Neutrophil (primary cell): ENCODE measurements around the gene TPK1.

Experiments used
- H3K27ac ChIP-seq: fragments of 200-600 bp; sonication (generic); 2 replicates; pipeline ENCODE4 v1.5.1; 2016; ENCODE audit warnings: mild to moderate bottlenecking, moderate library complexity
- H3K27me3 ChIP-seq: fragments of 200-600 bp; sonication (generic); 2 replicates; pipeline ENCODE4 v1.6.0; 2016; ENCODE audit warnings: mild to moderate bottlenecking
- H3K36me3 ChIP-seq: fragments of 200-600 bp; sonication (generic); 2 replicates; pipeline ENCODE4 v1.5.1; 2017
- H3K4me1 ChIP-seq, 2 experiments: fragments of 200-600 bp in 1 of 2; sonication (generic) in 1 of 2; 1 replicate in 1 of 2; 2 replicates in 1 of 2; pipeline versions ENCODE4 v1.5.1 to v1.6.1; 2013 to 2016; ENCODE audit warnings: low read depth in 1 of 2, low read length in 1 of 2, mild to moderate bottlenecking in 1 of 2, moderate library complexity in 1 of 2; ENCODE audit not compliant: control insufficient read depth in 1 of 2, insufficient read depth in 1 of 2
- H3K4me3 ChIP-seq, 2 experiments: fragments of 200-600 bp in 1 of 2; sonication (generic) in 1 of 2; 1 replicate in 1 of 2; 2 replicates in 1 of 2; pipeline ENCODE4 v1.5.1; 2013 to 2016; ENCODE audit warnings: low read depth in 1 of 2, low read length in 1 of 2, mild to moderate bottlenecking in 1 of 2, moderate library complexity in 1 of 2
- H3K9me3 ChIP-seq: fragments of 200-600 bp; sonication (generic); 2 replicates; pipeline ENCODE4 v1.5.1; 2016
- CTCF ChIP-seq: fragments of 200-600 bp; sonication (generic); IDR thresholded peaks from 2 replicates; pipeline ENCODE4 v1.5.1; 2016; ENCODE audit warnings: antibody characterized with exemption

TPK1 gene

GRCh38 chr7:144549861-144550260 is 286.0 kb downstream of the TPK1 start:
- no peak for TF ChIP-seq CTCF
- Histone ChIP-seq H3K27me3 (no peaks in the 10 kb centered on the region), H3K27ac (no peak overlapping the region), H3K9me3 (no peaks in the 10 kb centered on the region), H3K4me1 (no peaks in the 10 kb centered on the region), H3K4me3 (no peak overlapping the region), H3K36me3 (no peaks in the 10 kb centered on the region)

- no peak overlapping the region for H3K4me3 ChIP-seq
- H3K27ac ChIP-seq = no peak overlapping the region
- H3K9me3 ChIP-seq = no peaks in the 10 kb centered on the region
- H3K27me3 ChIP-seq = no peaks in the 10 kb centered on the region
- no peak for TF ChIP-seq CTCF
- no peaks in the 10 kb centered on the region for H3K4me1 ChIP-seq
- no peaks in the 10 kb centered on the region for H3K36me3 ChIP-seq
Observed at GRCh38 chr7:144548556-144548955, 287.3 kb downstream of the TPK1 start.

GRCh38 chr7:144547888-144548287 is 288.0 kb downstream of the TPK1 start:
- H3K27me3 ChIP-seq = no peaks in the 10 kb centered on the region
- no peaks in the 10 kb centered on the region for H3K4me1 ChIP-seq
- no peaks in the 10 kb centered on the region for H3K9me3 ChIP-seq
- no peak overlapping the region for H3K27ac ChIP-seq
- no peak for TF ChIP-seq CTCF
- no peak overlapping the region for H3K4me3 ChIP-seq
- H3K36me3 ChIP-seq = no peaks in the 10 kb centered on the region

- H3K4me3 ChIP-seq = no peak overlapping the region
- H3K27me3 ChIP-seq = no peaks in the 10 kb centered on the region
- no peaks in the 10 kb centered on the region for H3K9me3 ChIP-seq
- H3K4me1 ChIP-seq = no peaks in the 10 kb centered on the region
- TF ChIP-seq CTCF = no peak
- no peaks in the 10 kb centered on the region for H3K36me3 ChIP-seq
- no peak overlapping the region for H3K27ac ChIP-seq
Observed at GRCh38 chr7:144546782-144547181, 289.1 kb downstream of the TPK1 start.

- Histone ChIP-seq H3K9me3 (no peaks in the 10 kb centered on the region), H3K4me1 (no peaks in the 10 kb centered on the region), H3K27me3 (no peaks in the 10 kb centered on the region), H3K36me3 (no peaks in the 10 kb centered on the region), H3K4me3 (no peak overlapping the region), H3K27ac (no peak overlapping the region)
- no peak for TF ChIP-seq CTCF
Observed at GRCh38 chr7:144545330-144545729, 290.5 kb downstream of the TPK1 start.
